GM15510 (cell line): Measurements from ENCODE around the gene SAMD4A.

Experiments
- POLR2A ChIP-seq: IDR thresholded peaks from 3 replicates; pipeline ENCODE4 v1.6.1; 2011; ENCODE audit warnings: borderline replicate concordance; ENCODE audit not compliant: insufficient read length; ENCODE audit errors: extremely low read depth

The SAMD4A gene

GRCh38 chr14:54719406-54719805 is 152.5 kb downstream of the SAMD4A start:
- no peak for TF ChIP-seq POLR2A

GRCh38 chr14:54722791-54723432 is 156.0 kb downstream of the SAMD4A start:
- no peak for TF ChIP-seq POLR2A

GRCh38 chr14:54724123-54724522 is 157.2 kb downstream of the SAMD4A start:
- TF ChIP-seq POLR2A: no peak

- TF ChIP-seq POLR2A: no peak
Observed at GRCh38 chr14:54724676-54725325, 157.9 kb downstream of the SAMD4A start.

GRCh38 chr14:54725998-54726397 is 159.1 kb downstream of the SAMD4A start:
- no peak for TF ChIP-seq POLR2A

- TF ChIP-seq POLR2A: no peak
Observed at GRCh38 chr14:54727929-54728328, 161.0 kb downstream of the SAMD4A start.

- no peak for TF ChIP-seq POLR2A
Observed at GRCh38 chr14:54728700-54729527, 162.0 kb downstream of the SAMD4A start.

- TF ChIP-seq POLR2A: no peak
Observed at GRCh38 chr14:54730156-54730961, 163.4 kb downstream of the SAMD4A start.

- TF ChIP-seq POLR2A: no peak
Observed at GRCh38 chr14:54734966-54735365, 168.0 kb downstream of the SAMD4A start.

- TF ChIP-seq POLR2A: no peak
Observed at GRCh38 chr14:54735424-54735823, 168.5 kb downstream of the SAMD4A start.

- TF ChIP-seq POLR2A: no peak
Observed at GRCh38 chr14:54737132-54737711, 170.3 kb downstream of the SAMD4A start.

GRCh38 chr14:54738009-54738408 is 171.1 kb downstream of the SAMD4A start:
- no peak for TF ChIP-seq POLR2A

GRCh38 chr14:54739514-54739913 is 172.6 kb downstream of the SAMD4A start:
- TF ChIP-seq POLR2A: no peak
